HTR-8/SVneo (cell line): Measurements from ENCODE around the gene UQCRHL.
A peak's percentile ranks its signal among the peaks of the same experiment; 100 is the strongest.
"Not testable (repeated sequence)": the region's sequence is repeated elsewhere in the genome, so short reads cannot be mapped to it uniquely, and the experiment has no call there.

Experiments
- DNase-seq: peaks from one replicate; pipeline ENCODE4 v3.0.0; 2011; ENCODE audit warnings: low spot score, mixed read lengths; ENCODE audit not compliant: insufficient read length
- FAIRE-seq: peaks from 2 replicates; lab custom pipeline; 2011; peaks lifted over from hg19 to GRCh38; lab: Jason Lieb, UNC

UQCRHL gene

GRCh38 chr1:15835741-15836510 is 28.5 kb upstream of the UQCRHL start:
- DNase-seq (peak; percentile 93), FAIRE-seq (peak; percentile 88)

GRCh38 chr1:15835205-15835740 is 27.8 kb upstream of the UQCRHL start:
- DNase-seq (peak; percentile 20), FAIRE-seq (no peak)

GRCh38 chr1:15834406-15835204 is 27.2 kb upstream of the UQCRHL start:
- DNase-seq (peak; percentile 69), FAIRE-seq (peak; percentile 38)

- DNase-seq: peak; percentile 75
- FAIRE-seq: no peak
These were observed 26.5 kb upstream of the UQCRHL start for GRCh38 chr1:15833842-15834405.

- DNase-seq: no peak
- no peak for FAIRE-seq
These were observed 25.7 kb upstream of the UQCRHL start for GRCh38 chr1:15833069-15833679.

- no peak for FAIRE-seq
These were observed 22.8 kb upstream of the UQCRHL start for GRCh38 chr1:15830258-15830657.

GRCh38 chr1:15828931-15829330 is 21.5 kb upstream of the UQCRHL start:
- FAIRE-seq, DNase-seq: not testable (repeated sequence)

More at GRCh38 chr1:15830258-15830657, 22.8 kb upstream of the UQCRHL start:
- DNase-seq: no peak

- DNase-seq, FAIRE-seq: not testable (repeated sequence)
These were observed 20.1 kb upstream of the UQCRHL start for GRCh38 chr1:15827567-15827966.

GRCh38 chr1:15826810-15827507 is 19.5 kb upstream of the UQCRHL start:
- FAIRE-seq: no peak

GRCh38 chr1:15825800-15826199 is 18.4 kb upstream of the UQCRHL start:
- no peak for FAIRE-seq
- no peak for DNase-seq

More at GRCh38 chr1:15826810-15827507, 19.5 kb upstream of the UQCRHL start:
- no peak for DNase-seq

GRCh38 chr1:15820478-15820877 is 13.0 kb upstream of the UQCRHL start:
- FAIRE-seq (peak; percentile 33), DNase-seq (peak; percentile 21)

- FAIRE-seq: no peak
- no peak for DNase-seq
These were observed 9.2 kb upstream of the UQCRHL start for GRCh38 chr1:15816674-15817073.

- DNase-seq (no peak), FAIRE-seq (no peak)
These were observed 2.6 kb upstream of the UQCRHL start for GRCh38 chr1:15810073-15810472.

- DNase-seq (no peak), FAIRE-seq (no peak)
These were observed 1.5 kb upstream of the UQCRHL start for GRCh38 chr1:15808955-15809354.

GRCh38 chr1:15807121-15807520 is 328 bp downstream of the UQCRHL start:
- FAIRE-seq: no peak
- no peak for DNase-seq

- DNase-seq (no peak), FAIRE-seq (no peak)
These were observed 3.4 kb downstream of the UQCRHL start for GRCh38 chr1:15804060-15804459.

GRCh38 chr1:15803380-15803779 is 4.1 kb downstream of the UQCRHL start:
- FAIRE-seq (no peak), DNase-seq (no peak)

- no peak for DNase-seq
- FAIRE-seq: no peak
These were observed 5.0 kb downstream of the UQCRHL start for GRCh38 chr1:15802234-15802965.
